Calu3 (cell line): Measurements from ENCODE around the gene PLAAT1. TPM values are rescaled to one million over a fixed set of nuclear protein-coding genes. Genes with fewer than 3 reads are reported as not detected.

Experiments used
- BruUV-seq: library from RNA; stranded (reverse); fragments of 400-500 nt; replicated peaks from 2 replicates; lab custom pipeline; 2021; lab: Mats Ljungman, UMichigan
- CTCF ChIA-PET: fragments of 300-600 bp; sonication (Branson Sonifier 250); formaldehyde crosslinking; loops from one replicate; lab custom pipeline; 2022; ENCODE audit warnings: antibody characterized with exemption; lab: Charles Lee
- DNase-seq: peaks from one replicate; pipeline ENCODE4 v3.0.0; 2022
- H3K27ac Mint-ChIP-seq: one replicate; pipeline ENCODE4 v1.8.0; 2022; ENCODE audit warnings: mixed read lengths; ENCODE audit not compliant: unreplicated experiment
- H3K27me3 Mint-ChIP-seq: one replicate; pipeline ENCODE4 v1.8.0; 2022; ENCODE audit warnings: mixed read lengths; ENCODE audit not compliant: unreplicated experiment
- H3K36me3 Mint-ChIP-seq: one replicate; pipeline ENCODE4 v1.8.0; 2022; ENCODE audit warnings: mild to moderate bottlenecking, moderate library complexity, mixed read lengths; ENCODE audit not compliant: insufficient read depth, unreplicated experiment
- H3K4me1 Mint-ChIP-seq: one replicate; pipeline ENCODE4 v1.8.0; 2022; ENCODE audit warnings: mild to moderate bottlenecking, low read depth, mixed read lengths; ENCODE audit not compliant: unreplicated experiment
- H3K4me3 Mint-ChIP-seq: one replicate; pipeline ENCODE4 v1.8.0; 2022; ENCODE audit warnings: mild to moderate bottlenecking, low read depth, moderate library complexity, mixed read lengths; ENCODE audit not compliant: unreplicated experiment
- H3K9me3 Mint-ChIP-seq: one replicate; pipeline ENCODE4 v1.8.0; 2022; ENCODE audit warnings: low read depth, mixed read lengths; ENCODE audit not compliant: unreplicated experiment
- intact Hi-C: fragments of 100-400 bp; cut with micrococcal nuclease; formaldehyde crosslinking; loops from one replicate; pipeline ENCODE4 v1.10.0; 2022; ENCODE audit not compliant: unreplicated experiment
- total RNA-seq: library from RNA; stranded (reverse); gene quantifications from 2 replicates; pipeline ENCODE4 v1.2.3, GENCODE V29; 2022
- TF ChIP-seq, protein P1 (sequence below): fragments of 200-600 bp; IDR thresholded peaks from one replicate; pipeline ENCODE4 v1.8.0; 2022; ENCODE audit warnings: antibody characterized with exemption; ENCODE audit not compliant: unreplicated experiment

Gene PLAAT1
- total RNA-seq, 1 experiment from 2014 or later: 7.3 TPM

DNA sequence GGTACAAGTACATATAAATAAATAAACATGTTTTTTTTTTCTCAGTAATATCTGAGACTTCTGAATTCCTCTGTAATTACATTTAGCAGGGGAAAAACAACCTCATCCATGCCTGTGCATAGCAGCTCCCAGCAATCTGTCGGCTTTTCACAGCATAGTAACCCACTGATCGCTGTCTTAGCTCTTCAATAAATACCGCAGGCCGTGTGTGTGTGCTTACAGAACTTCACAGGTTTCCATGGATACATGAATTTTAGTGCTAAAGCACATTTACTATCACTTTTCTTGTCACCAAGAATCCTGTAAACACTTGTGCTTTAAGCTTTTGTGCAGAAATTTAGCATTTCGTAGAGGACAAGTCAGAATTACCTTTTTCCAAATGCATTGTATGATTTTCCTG lies 4.0 kb upstream of the PLAAT1 start:
- peaks cover 18% of the 10 kb centered on the region for H3K36me3 Mint-ChIP-seq
- no peaks in the 10 kb centered on the region for H3K9me3 Mint-ChIP-seq
- intact Hi-C loops: no loop called here
- CTCF ChIA-PET: no interaction called here
- TF ChIP-seq, protein P1, sequence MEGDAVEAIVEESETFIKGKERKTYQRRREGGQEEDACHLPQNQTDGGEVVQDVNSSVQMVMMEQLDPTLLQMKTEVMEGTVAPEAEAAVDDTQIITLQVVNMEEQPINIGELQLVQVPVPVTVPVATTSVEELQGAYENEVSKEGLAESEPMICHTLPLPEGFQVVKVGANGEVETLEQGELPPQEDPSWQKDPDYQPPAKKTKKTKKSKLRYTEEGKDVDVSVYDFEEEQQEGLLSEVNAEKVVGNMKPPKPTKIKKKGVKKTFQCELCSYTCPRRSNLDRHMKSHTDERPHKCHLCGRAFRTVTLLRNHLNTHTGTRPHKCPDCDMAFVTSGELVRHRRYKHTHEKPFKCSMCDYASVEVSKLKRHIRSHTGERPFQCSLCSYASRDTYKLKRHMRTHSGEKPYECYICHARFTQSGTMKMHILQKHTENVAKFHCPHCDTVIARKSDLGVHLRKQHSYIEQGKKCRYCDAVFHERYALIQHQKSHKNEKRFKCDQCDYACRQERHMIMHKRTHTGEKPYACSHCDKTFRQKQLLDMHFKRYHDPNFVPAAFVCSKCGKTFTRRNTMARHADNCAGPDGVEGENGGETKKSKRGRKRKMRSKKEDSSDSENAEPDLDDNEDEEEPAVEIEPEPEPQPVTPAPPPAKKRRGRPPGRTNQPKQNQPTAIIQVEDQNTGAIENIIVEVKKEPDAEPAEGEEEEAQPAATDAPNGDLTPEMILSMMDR: no peak
- H3K4me3 Mint-ChIP-seq: no peak overlapping the region
- BruUV-seq: no TSS peak
- no peak for DNase-seq
- H3K27ac Mint-ChIP-seq: no peak overlapping the region
- peaks cover 4% of the 10 kb centered on the region for H3K4me1 Mint-ChIP-seq
- H3K27me3 Mint-ChIP-seq: no peaks in the 10 kb centered on the region

DNA sequence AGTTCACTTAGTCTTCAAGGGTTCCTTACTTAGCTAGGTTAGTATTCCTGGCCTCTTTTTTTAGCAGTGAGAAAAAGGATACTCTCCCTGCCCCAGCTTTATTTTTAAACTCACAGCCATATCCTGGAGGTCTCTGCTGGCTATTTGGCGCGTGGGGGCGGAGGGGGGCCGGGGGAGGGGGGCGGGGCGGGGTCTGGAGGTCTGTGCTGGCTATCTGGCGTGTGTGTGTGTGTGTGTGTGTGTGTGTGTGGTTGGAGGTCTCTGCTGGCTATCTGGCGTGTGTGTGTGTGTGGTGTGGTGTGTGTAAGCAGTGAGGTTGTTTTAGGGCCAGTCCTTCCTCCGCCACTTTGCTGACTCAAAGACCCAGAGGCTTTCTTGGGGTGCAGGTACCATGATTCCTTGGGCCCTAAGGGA lies 579 bp upstream of the PLAAT1 start:
- intact Hi-C loops: loop anchor here (2.0 kb wide), 1 partner anchor 34 kb away; no protein-coding TSS in a partner anchor
- Mint-ChIP-seq H3K9me3 (peaks cover 2% of the 10 kb centered on the region), H3K27ac (no peak overlapping the region), H3K4me1 (peaks cover 13% of the 10 kb centered on the region), H3K27me3 (no peaks in the 10 kb centered on the region), H3K4me3 (peak overlapping the region; percentile 81), H3K36me3 (peaks cover 21% of the 10 kb centered on the region)
- CTCF ChIA-PET: interaction anchor here (0.6 to 1.9 kb wide), 6 partner anchors 8 to 199 kb away, joined by 3 to 5 read pairs (median 3); no protein-coding TSS in a partner anchor
- TF ChIP-seq, protein P1: no peak
- no TSS peak for BruUV-seq
- DNase-seq: no peak

DNA sequence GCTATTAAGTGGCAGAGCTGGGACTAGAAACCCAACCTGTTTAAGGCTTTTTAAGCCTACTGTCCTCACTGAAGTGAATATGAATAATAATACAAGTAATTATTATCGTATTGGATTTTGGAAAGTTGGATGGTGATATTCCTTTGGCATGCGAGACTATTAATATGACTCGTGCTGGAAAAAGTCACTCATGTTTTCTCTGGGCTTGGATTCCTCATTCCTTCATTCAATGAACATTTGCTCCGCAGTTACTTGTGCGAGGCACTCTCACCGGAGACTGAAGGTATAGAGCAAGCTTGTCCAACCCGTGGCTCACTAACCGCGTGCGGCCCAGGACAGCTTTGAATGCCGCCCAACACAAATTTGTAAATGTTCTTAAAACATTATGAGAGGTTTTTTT lies 694 bp downstream of the PLAAT1 start:
- Mint-ChIP-seq H3K27ac (peak overlapping the region; percentile 13), H3K27me3 (no peaks in the 10 kb centered on the region), H3K9me3 (peaks cover 4% of the 10 kb centered on the region), H3K36me3 (peaks cover 21% of the 10 kb centered on the region), H3K4me3 (peak overlapping the region; percentile 81), H3K4me1 (peaks cover 13% of the 10 kb centered on the region)
- intact Hi-C loops: loop anchor here (2.0 kb wide), 1 partner anchor 35 kb away; no protein-coding TSS in a partner anchor
- no TSS peak for BruUV-seq
- DNase-seq: no peak
- TF ChIP-seq, protein P1: no peak
- CTCF ChIA-PET: interaction anchor here (0.7 to 1.9 kb wide), 6 partner anchors 9 to 201 kb away, joined by 3 to 5 read pairs (median 3); no protein-coding TSS in a partner anchor

DNA sequence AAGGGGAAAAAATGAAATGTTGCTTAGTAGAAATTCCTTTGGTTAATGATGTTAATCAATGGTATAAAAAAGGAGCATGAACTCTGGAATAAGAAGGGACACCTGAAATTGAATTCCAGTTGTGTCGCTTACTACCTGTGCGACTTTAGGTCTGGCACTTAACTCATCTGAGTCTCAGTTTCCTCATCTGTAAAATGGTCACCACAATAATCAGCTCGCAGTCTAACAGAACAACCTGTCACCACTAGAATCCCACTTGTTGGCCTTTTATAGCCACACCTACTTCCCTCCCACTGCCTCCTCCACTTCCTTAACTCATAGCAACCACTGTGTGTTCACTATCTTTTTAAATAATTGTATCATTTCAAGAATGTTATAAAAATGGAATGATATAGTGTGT lies 2.5 kb downstream of the PLAAT1 start:
- H3K27ac Mint-ChIP-seq: no peak overlapping the region
- peaks cover 5% of the 10 kb centered on the region for H3K9me3 Mint-ChIP-seq
- TF ChIP-seq, protein P1: no peak
- H3K36me3 Mint-ChIP-seq: peaks cover 21% of the 10 kb centered on the region
- CTCF ChIA-PET: interaction anchor here (0.6 kb wide), 1 partner anchor 349 kb away, joined by 4 read pairs; no protein-coding TSS in a partner anchor
- DNase-seq: no peak
- intact Hi-C loops: no loop called here
- BruUV-seq: no TSS peak
- H3K27me3 Mint-ChIP-seq: no peaks in the 10 kb centered on the region
- H3K4me3 Mint-ChIP-seq: no peak overlapping the region
- peaks cover 13% of the 10 kb centered on the region for H3K4me1 Mint-ChIP-seq
